HepG2 (cell line): ENCODE results near the gene FJX1. TPM values are rescaled to one million over a fixed set of nuclear protein-coding genes. Genes with fewer than 3 reads are reported as not detected.

ENCODE experiments used
- ATAC-seq: fragments of 200-7000 bp; cut with Tn5 transposase; 3 replicates; pipeline ENCODE4 v1.9.1; 2020; ENCODE audit warnings: mild to moderate bottlenecking, moderate library complexity
- BruUV-seq: library from RNA; stranded (reverse); fragments of 400-500 nt; replicated peaks from 2 replicates; lab custom pipeline; 2021; lab: Mats Ljungman, UMichigan
- CTCF ChIA-PET: fragments of 300-600 bp; formaldehyde crosslinking; extraction: SDS; loops from one replicate; lab custom pipeline; 2021; ENCODE audit warnings: low total read pairs, inconsistent platforms, low intra/inter-chr PET ratio; lab: Yijun Ruan, JAX
- POLR2A ChIA-PET: fragments of 350-600 bp; sonication (Branson Sonifier 250); formaldehyde crosslinking; loops from one replicate; lab custom pipeline; 2020; ENCODE audit warnings: antibody characterized with exemption, inconsistent platforms; lab: Yijun Ruan, JAX
- DNase-seq: peaks from one replicate; pipeline ENCODE4 v3.0.0-alpha.2; 2015; ENCODE audit warnings: low spot score
- FAIRE-seq: peaks from 3 replicates; lab custom pipeline; 2011; peaks lifted over from hg19 to GRCh38; lab: Jason Lieb, UNC
- H2AFZ ChIP-seq: one replicate; pipeline ENCODE4 v1.6.1; 2011; ENCODE audit warnings: low read length, inconsistent platforms
- H3K27ac ChIP-seq: fragments of 300-600 bp; 3 replicates; pipeline ENCODE4 v1.8.0; 2011; ENCODE audit warnings: mixed run types, mild to moderate bottlenecking, mixed read lengths, low read length, inconsistent platforms; ENCODE audit not compliant: insufficient read depth; ENCODE audit errors: extremely low read length
- H3K27me3 ChIP-seq, 2 experiments: fragments of 200-600 bp in 1 of 2; 2 replicates in 1 of 2; 3 replicates in 1 of 2; pipeline versions ENCODE4 v1.6.0 to v1.8.0; 2011; ENCODE audit warnings: low read length in 2 of 2, mild to moderate bottlenecking in 2 of 2, moderate library complexity in 2 of 2, inconsistent platforms in 1 of 2; ENCODE audit not compliant: insufficient read depth in 2 of 2, control insufficient read depth in 1 of 2
- H3K36me3 ChIP-seq, 2 experiments: fragments of 200-600 bp in 1 of 2; replicated peaks in 1 of 2; 2 replicates in 1 of 2; 3 replicates in 1 of 2; pipeline versions ENCODE4 v1.5.1 to v1.8.0; 2011; ENCODE audit warnings: low read length in 2 of 2, inconsistent platforms in 1 of 2; ENCODE audit not compliant: insufficient read depth in 2 of 2, control insufficient read depth in 1 of 2
- H3K4me1 ChIP-seq: 2 replicates; pipeline ENCODE4 v1.5.1; 2012; ENCODE audit warnings: low read length, inconsistent platforms; ENCODE audit not compliant: insufficient read depth
- H3K4me2 ChIP-seq: 2 replicates; pipeline ENCODE4 v1.6.0; 2011; ENCODE audit warnings: low read depth, low read length, inconsistent platforms
- H3K4me3 ChIP-seq, 3 experiments: fragments of 200-600 bp in 1 of 3; sonication (generic), shearing (Covaris generic) in 1 of 3; replicated peaks in 1 of 3; 2 replicates each; pipeline ENCODE4 v1.5.1; 2011 to 2016; ENCODE audit warnings: low read length in 3 of 3, inconsistent platforms in 2 of 3, low read depth in 2 of 3, mild to moderate bottlenecking in 2 of 3, control low read depth in 1 of 3, mixed read lengths in 1 of 3; ENCODE audit not compliant: insufficient read depth in 1 of 3
- H3K79me2 ChIP-seq: one replicate; pipeline ENCODE4 v1.6.1; 2011; ENCODE audit warnings: low read length, inconsistent platforms; ENCODE audit not compliant: insufficient read depth
- H3K9ac ChIP-seq: 2 replicates; pipeline ENCODE4 v1.6.0; 2011; ENCODE audit warnings: mild to moderate bottlenecking, low read depth, low read length, inconsistent platforms; ENCODE audit not compliant: insufficient read depth
- H3K9me3 ChIP-seq: 2 replicates; pipeline ENCODE4 v1.5.1; 2012; ENCODE audit warnings: mild to moderate bottlenecking, low read length
- H4K20me1 ChIP-seq: 2 replicates; pipeline ENCODE4 v1.6.0; 2011; ENCODE audit warnings: inconsistent platforms, mild to moderate bottlenecking, low read length, moderate library complexity; ENCODE audit not compliant: insufficient read depth
- EEA1 ChIP-seq: sonication (generic); formaldehyde crosslinking; IDR thresholded peaks from 2 replicates; pipeline ENCODE4 v1.5.1; 2020; ENCODE audit warnings: mild to moderate bottlenecking, missing genetic modification reagents, borderline replicate concordance
- GLI4 ChIP-seq: sonication (generic); formaldehyde crosslinking; IDR thresholded peaks from 2 replicates; pipeline ENCODE4 v1.5.1; 2020; ENCODE audit warnings: missing genetic modification reagents, mild to moderate bottlenecking, moderate library complexity, borderline replicate concordance
- MIER3 ChIP-seq: IDR thresholded peaks from 2 replicates; pipeline ENCODE4 v1.6.1; 2016; ENCODE audit warnings: missing compliant biosample characterization, borderline replicate concordance
- MXI1 ChIP-seq: IDR thresholded peaks from 3 replicates; pipeline ENCODE4 v1.6.1; 2012; ENCODE audit warnings: low read depth, low read length, inconsistent platforms, borderline replicate concordance
- PCBP2 ChIP-seq: fragments of 200-400 bp; formaldehyde crosslinking; optimal IDR thresholded peaks from 2 replicates; pipeline ENCODE3; 2018; ENCODE audit warnings: low read length, low read depth; ENCODE audit not compliant: poor library complexity, severe bottlenecking
- RFX3 ChIP-seq: IDR thresholded peaks from 2 replicates; pipeline ENCODE4 v1.6.1; 2016; ENCODE audit warnings: missing biosample characterization, missing genetic modification reagents
- ZFP1 ChIP-seq: IDR thresholded peaks from 2 replicates; pipeline ENCODE4 v1.6.1; 2016
- ZFP36 ChIP-seq: fragments of 150-350 bp; IDR thresholded peaks from 2 replicates; pipeline ENCODE4 v1.6.1; 2018; ENCODE audit warnings: borderline replicate concordance, low read length, low read depth; ENCODE audit not compliant: partially characterized antibody
- WGBS: methylation state at CpG from one replicate; pipeline ENCODE4 v1.1.6; 2017; ENCODE audit warnings: low lambda C conversion rate; 5-methylcytosine and 5-hydroxymethylcytosine counted together
- in situ Hi-C: cut with HindIII; loops from 2 replicates; pipeline ENCODE4 v1.10.0; 2017; ENCODE audit warnings: low pct_unique_long_range_greater_than_20kb; ENCODE audit not compliant: extremely low pct_ligation_motif_present
- intact Hi-C: fragments of 100-400 bp; cut with micrococcal nuclease; formaldehyde crosslinking; loops from one replicate; pipeline ENCODE4 v1.10.0; 2022; ENCODE audit not compliant: unreplicated experiment
- polyA plus RNA-seq, 8 experiments: library from polyadenylated mRNA; depleted of rRNA in 3 of 8; stranded (reverse) in 7 of 8; unstranded in 1 of 8; fragments of >200 nt; fragmentation: Illumina TruSeq in 4 of 8; extraction: Trizol in 4 of 8; gene quantifications; 2 replicates each; pipeline versions ENCODE4 v1.2.1 to v1.2.3, GENCODE V29; 2011 to 2016; ENCODE audit warnings: low read depth in 4 of 8, missing spikeins in 1 of 8, mixed read lengths in 1 of 8; ENCODE audit not compliant: insufficient read depth in 1 of 8
- total RNA-seq, 5 experiments: library from RNA; depleted of rRNA; stranded (reverse); fragments of >200 nt; fragmentation: Illumina TruSeq; extraction: Trizol; gene quantifications; 2 replicates each; pipeline ENCODE4 v1.2.3, GENCODE V29; 2016; ENCODE audit warnings: low read depth in 1 of 5
- TF ChIP-seq, protein P1 (sequence below): IDR thresholded peaks from 2 replicates; pipeline ENCODE4 v1.6.1; 2012; ENCODE audit warnings: low read length, improper control_type of control experiment
- TF ChIP-seq, protein P2 (sequence below): sonication (generic); formaldehyde crosslinking; IDR thresholded peaks from 2 replicates; pipeline ENCODE4 v1.4.0; 2020; ENCODE audit warnings: mild to moderate bottlenecking, missing genetic modification reagents
- TF ChIP-seq, protein P3 (sequence below): sonication (generic); formaldehyde crosslinking; conservative IDR thresholded peaks from 2 replicates; pipeline ENCODE4 v1.4.0; 2020; ENCODE audit warnings: mild to moderate bottlenecking, missing genetic modification reagents, moderate library complexity

Gene FJX1
- total and polyA plus RNA-seq, 2 of the 13 experiments (the other 11 are each of a cell fraction or from before 2014, with no cell fraction given), result 0.40 to 0.82 TPM

DNA sequence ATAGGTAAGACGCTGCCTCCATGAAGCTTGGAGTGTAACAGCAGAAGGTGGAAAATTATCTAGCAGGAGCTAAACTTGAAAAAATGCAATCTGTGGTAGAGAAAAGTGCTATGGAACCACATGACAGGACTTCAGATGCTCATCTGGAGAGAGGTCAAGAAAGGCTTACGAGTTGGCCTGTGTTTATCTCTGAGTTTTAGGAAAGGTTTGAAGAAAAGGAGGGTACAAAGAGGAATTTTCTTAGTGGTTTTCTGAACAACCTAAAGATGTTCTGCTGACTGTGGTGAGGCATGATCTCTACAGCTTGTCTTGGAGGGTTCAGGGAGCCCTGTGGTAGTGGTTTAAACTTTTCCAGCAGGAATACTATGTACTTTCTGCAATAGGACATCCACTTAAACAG lies 8.2 kb downstream of the FJX1 start:
- DNase-seq, result no peak
- ATAC-seq, result no peak
- FAIRE-seq, result no peak
- Histone ChIP-seq H2AFZ (no peak overlapping the region), H3K9ac (no peak overlapping the region), H4K20me1 (no peaks in the 10 kb centered on the region), H3K27ac (no peak overlapping the region), H3K4me2 (no peak overlapping the region), H3K27me3 (peaks cover 0 to 13% of the 10 kb centered on the region in 2 experiments; a peak in 2 of 5 replicates), H3K36me3 (no peaks in the 10 kb centered on the region), H3K4me1 (peaks cover 9% of the 10 kb centered on the region; the same call in 1 of the 2 replicates), H3K4me3 (no peak overlapping the region), H3K79me2 (no peaks in the 10 kb centered on the region), H3K9me3 (no peaks in the 10 kb centered on the region)
- in situ Hi-C loops, result no loop called here
- 20% methylated on average over 2 of the region's 2 CpGs for WGBS
- ChIA-PET CTCF (no interaction called here), POLR2A (no interaction called here)
- BruUV-seq, result no TSS peak
- intact Hi-C loops, result no loop called here
- no peak for TF ChIP-seq PCBP2
- TF ChIP-seq, protein P1, sequence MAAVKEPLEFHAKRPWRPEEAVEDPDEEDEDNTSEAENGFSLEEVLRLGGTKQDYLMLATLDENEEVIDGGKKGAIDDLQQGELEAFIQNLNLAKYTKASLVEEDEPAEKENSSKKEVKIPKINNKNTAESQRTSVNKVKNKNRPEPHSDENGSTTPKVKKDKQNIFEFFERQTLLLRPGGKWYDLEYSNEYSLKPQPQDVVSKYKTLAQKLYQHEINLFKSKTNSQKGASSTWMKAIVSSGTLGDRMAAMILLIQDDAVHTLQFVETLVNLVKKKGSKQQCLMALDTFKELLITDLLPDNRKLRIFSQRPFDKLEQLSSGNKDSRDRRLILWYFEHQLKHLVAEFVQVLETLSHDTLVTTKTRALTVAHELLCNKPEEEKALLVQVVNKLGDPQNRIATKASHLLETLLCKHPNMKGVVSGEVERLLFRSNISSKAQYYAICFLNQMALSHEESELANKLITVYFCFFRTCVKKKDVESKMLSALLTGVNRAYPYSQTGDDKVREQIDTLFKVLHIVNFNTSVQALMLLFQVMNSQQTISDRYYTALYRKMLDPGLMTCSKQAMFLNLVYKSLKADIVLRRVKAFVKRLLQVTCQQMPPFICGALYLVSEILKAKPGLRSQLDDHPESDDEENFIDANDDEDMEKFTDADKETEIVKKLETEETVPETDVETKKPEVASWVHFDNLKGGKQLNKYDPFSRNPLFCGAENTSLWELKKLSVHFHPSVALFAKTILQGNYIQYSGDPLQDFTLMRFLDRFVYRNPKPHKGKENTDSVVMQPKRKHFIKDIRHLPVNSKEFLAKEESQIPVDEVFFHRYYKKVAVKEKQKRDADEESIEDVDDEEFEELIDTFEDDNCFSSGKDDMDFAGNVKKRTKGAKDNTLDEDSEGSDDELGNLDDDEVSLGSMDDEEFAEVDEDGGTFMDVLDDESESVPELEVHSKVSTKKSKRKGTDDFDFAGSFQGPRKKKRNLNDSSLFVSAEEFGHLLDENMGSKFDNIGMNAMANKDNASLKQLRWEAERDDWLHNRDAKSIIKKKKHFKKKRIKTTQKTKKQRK, result no peak
- no peak for TF ChIP-seq ZFP1 (CRISPR knock-in tag)
- no peak for TF ChIP-seq ZFP36
- TF ChIP-seq RFX3, result no peak
- no peak for TF ChIP-seq EEA1
- no peak for TF ChIP-seq GLI4
- TF ChIP-seq MXI1, result no peak
- TF ChIP-seq, protein P2, sequence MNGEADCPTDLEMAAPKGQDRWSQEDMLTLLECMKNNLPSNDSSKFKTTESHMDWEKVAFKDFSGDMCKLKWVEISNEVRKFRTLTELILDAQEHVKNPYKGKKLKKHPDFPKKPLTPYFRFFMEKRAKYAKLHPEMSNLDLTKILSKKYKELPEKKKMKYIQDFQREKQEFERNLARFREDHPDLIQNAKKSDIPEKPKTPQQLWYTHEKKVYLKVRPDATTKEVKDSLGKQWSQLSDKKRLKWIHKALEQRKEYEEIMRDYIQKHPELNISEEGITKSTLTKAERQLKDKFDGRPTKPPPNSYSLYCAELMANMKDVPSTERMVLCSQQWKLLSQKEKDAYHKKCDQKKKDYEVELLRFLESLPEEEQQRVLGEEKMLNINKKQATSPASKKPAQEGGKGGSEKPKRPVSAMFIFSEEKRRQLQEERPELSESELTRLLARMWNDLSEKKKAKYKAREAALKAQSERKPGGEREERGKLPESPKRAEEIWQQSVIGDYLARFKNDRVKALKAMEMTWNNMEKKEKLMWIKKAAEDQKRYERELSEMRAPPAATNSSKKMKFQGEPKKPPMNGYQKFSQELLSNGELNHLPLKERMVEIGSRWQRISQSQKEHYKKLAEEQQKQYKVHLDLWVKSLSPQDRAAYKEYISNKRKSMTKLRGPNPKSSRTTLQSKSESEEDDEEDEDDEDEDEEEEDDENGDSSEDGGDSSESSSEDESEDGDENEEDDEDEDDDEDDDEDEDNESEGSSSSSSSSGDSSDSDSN (CRISPR knock-in tag), result no peak
- no peak for TF ChIP-seq MIER3
- TF ChIP-seq, protein P3, sequence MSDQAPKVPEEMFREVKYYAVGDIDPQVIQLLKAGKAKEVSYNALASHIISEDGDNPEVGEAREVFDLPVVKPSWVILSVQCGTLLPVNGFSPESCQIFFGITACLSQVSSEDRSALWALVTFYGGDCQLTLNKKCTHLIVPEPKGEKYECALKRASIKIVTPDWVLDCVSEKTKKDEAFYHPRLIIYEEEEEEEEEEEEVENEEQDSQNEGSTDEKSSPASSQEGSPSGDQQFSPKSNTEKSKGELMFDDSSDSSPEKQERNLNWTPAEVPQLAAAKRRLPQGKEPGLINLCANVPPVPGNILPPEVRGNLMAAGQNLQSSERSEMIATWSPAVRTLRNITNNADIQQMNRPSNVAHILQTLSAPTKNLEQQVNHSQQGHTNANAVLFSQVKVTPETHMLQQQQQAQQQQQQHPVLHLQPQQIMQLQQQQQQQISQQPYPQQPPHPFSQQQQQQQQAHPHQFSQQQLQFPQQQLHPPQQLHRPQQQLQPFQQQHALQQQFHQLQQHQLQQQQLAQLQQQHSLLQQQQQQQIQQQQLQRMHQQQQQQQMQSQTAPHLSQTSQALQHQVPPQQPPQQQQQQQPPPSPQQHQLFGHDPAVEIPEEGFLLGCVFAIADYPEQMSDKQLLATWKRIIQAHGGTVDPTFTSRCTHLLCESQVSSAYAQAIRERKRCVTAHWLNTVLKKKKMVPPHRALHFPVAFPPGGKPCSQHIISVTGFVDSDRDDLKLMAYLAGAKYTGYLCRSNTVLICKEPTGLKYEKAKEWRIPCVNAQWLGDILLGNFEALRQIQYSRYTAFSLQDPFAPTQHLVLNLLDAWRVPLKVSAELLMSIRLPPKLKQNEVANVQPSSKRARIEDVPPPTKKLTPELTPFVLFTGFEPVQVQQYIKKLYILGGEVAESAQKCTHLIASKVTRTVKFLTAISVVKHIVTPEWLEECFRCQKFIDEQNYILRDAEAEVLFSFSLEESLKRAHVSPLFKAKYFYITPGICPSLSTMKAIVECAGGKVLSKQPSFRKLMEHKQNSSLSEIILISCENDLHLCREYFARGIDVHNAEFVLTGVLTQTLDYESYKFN, result no peak
